Large intestine (tissue), 3 donors: ENCODE data around the gene CCR5AS.
"Not testable (repeated sequence)": the region's sequence is repeated elsewhere in the genome, so short reads cannot be mapped to it uniquely, and the experiment has no call there.

Source experiments
- DNase-seq, 2 donors: peaks; one replicate each; pipeline versions ENCODE4 v3.0.0 to v3.0.0-alpha.2; 2013
- H3K27ac ChIP-seq: one replicate; pipeline ENCODE4 v1.5.1; 2013; ENCODE audit warnings: low read length
- H3K27me3 ChIP-seq: 2 replicates; pipeline ENCODE4 v1.6.1; 2013; ENCODE audit warnings: low read length; ENCODE audit not compliant: control insufficient read depth, insufficient read depth
- H3K36me3 ChIP-seq: 2 replicates; pipeline ENCODE4 v1.6.1; 2013; ENCODE audit warnings: low read length; ENCODE audit not compliant: control insufficient read depth, insufficient read depth
- H3K4me1 ChIP-seq: one replicate; pipeline ENCODE4 v1.6.1; 2013; ENCODE audit warnings: low read length; ENCODE audit not compliant: control insufficient read depth, insufficient read depth
- H3K4me3 ChIP-seq: one replicate; pipeline ENCODE4 v1.5.1; 2013; ENCODE audit warnings: low read length
- H3K9me3 ChIP-seq: one replicate; pipeline ENCODE4 v1.6.1; 2013; ENCODE audit warnings: mild to moderate bottlenecking, low read depth, low read length, moderate library complexity; ENCODE audit not compliant: control insufficient read depth
- WGBS: methylation state at CpG from one replicate; pipeline ENCODE4 v1.1.5; 2013; ENCODE audit warnings: low lambda C conversion rate; ENCODE audit not compliant: insufficient coverage; 5-methylcytosine and 5-hydroxymethylcytosine counted together

The CCR5AS gene

GRCh38 chr3:46335541-46335940, 71.3 kb downstream of the CCR5AS start:
- no peaks in the 10 kb centered on the region for H3K36me3 ChIP-seq
- H3K9me3 ChIP-seq, result peaks cover 4% of the 10 kb centered on the region
- peak in 1 of 2 donors; percentile 43 for DNase-seq
- no peak overlapping the region for H3K4me3 ChIP-seq
- peak overlapping the region; percentile 14 for H3K27ac ChIP-seq
- H3K27me3 ChIP-seq, result no peaks in the 10 kb centered on the region
- peaks cover 5% of the 10 kb centered on the region for H3K4me1 ChIP-seq
- no CpG with 5 or more reads among the region's 3 CpGs for WGBS

DNA sequence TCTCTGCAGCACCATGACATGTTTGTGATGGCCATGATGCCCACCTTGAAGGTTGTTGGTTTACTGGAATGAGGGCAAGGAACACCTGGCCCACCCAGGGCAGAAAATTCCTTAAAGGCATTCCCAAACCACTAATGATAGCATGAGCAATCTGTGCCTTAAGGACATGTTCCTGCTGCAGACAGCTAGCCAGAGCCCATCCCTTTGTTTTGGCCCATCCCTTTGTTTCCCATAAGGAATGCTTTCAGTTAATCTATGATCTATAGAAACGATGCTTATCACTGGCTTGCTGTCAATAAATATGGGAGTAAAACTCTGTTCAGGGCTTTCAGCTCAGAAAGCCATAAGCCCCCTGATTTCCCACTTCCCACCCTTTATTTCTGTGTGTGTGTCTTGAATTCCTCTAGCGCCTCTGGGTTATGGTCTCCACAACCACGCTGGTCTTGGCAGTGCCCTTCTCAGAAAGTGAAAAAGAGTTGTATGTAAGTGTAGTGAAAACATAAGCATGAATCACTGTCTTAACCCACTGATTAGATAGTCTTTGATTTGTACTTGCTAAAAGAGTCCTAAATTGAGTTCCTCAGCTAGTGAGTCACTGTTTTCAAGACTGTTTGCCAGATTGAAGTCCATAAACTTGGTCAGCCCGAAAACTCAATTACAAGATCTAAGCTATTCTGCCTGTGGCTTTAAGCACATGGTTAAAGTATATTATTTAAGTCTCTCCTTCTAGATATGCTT, 72.0 kb downstream of the CCR5AS start:
- no peaks in the 10 kb centered on the region for H3K27me3 ChIP-seq
- DNase-seq, result peak in 1 of 2 donors; percentile 27
- H3K27ac ChIP-seq, result peak overlapping the region; percentile 12
- H3K4me3 ChIP-seq, result no peak overlapping the region
- H3K36me3 ChIP-seq, result no peaks in the 10 kb centered on the region
- peaks cover 4% of the 10 kb centered on the region for H3K9me3 ChIP-seq
- 0% methylated on average over 1 of the region's 4 CpGs for WGBS
- H3K4me1 ChIP-seq, result peaks cover 5% of the 10 kb centered on the region

- not testable (repeated sequence) for H3K4me3 ChIP-seq, H3K4me1 ChIP-seq, H3K36me3 ChIP-seq, DNase-seq, H3K9me3 ChIP-seq, H3K27ac ChIP-seq, H3K27me3 ChIP-seq
- no CpG with 5 or more reads among the region's 3 CpGs for WGBS
Observed at GRCh38 chr3:46330676-46331075, 76.2 kb downstream of the CCR5AS start.

GRCh38 chr3:46325645-46326300, 81.1 kb downstream of the CCR5AS start:
- H3K27me3 ChIP-seq, result no peaks in the 10 kb centered on the region
- no peak overlapping the region for H3K27ac ChIP-seq
- H3K4me1 ChIP-seq, result no peaks in the 10 kb centered on the region
- H3K9me3 ChIP-seq, result no peaks in the 10 kb centered on the region
- no CpG with 5 or more reads among the region's 1 CpG for WGBS
- H3K36me3 ChIP-seq, result no peaks in the 10 kb centered on the region
- DNase-seq, result no peak
- no peak overlapping the region for H3K4me3 ChIP-seq

- DNase-seq, result no peak
- WGBS, result no CpG with 5 or more reads among the region's 2 CpGs
- H3K27ac ChIP-seq, result no peak overlapping the region
- no peaks in the 10 kb centered on the region for H3K36me3 ChIP-seq
- no peaks in the 10 kb centered on the region for H3K27me3 ChIP-seq
- no peaks in the 10 kb centered on the region for H3K9me3 ChIP-seq
- no peaks in the 10 kb centered on the region for H3K4me1 ChIP-seq
- no peak overlapping the region for H3K4me3 ChIP-seq
Observed at GRCh38 chr3:46324036-46324435, 82.8 kb downstream of the CCR5AS start.

DNA sequence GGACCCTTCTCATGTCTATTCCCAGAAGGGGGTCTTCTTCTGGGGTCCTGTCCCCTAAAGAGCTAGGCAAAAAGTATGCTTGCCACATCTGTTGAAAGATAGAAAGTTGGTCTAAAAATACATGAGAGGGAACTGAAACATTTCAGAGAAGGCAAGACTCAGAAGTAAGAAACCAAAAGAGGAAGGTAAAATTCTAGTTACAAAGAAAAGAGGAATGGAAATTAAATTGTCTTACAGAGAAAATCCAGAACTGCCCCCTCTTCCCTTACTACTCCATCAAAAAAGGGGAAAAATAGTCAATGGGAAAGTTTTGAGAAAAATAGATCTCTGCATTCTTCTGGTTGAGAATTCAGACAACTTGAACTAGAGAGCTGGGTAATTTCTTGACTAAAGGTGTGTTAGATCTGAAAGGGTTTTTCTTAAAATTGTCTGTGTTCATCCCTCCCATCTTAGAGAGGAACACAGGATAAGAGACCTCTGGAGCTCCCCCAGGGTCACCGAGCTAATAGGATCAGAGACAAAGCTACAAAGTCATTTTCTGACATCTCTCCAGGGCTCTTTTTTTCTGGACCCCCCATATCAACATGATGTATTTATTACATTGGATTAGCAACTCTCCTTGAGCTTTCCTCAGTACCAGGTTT, 85.3 kb downstream of the CCR5AS start:
- Histone ChIP-seq H3K27me3 (no peaks in the 10 kb centered on the region), H3K27ac (no peak overlapping the region), H3K4me3 (no peak overlapping the region), H3K36me3 (no peaks in the 10 kb centered on the region), H3K4me1 (no peaks in the 10 kb centered on the region), H3K9me3 (no peaks in the 10 kb centered on the region)
- no CpG with 5 or more reads among the region's 1 CpG for WGBS
- no peak for DNase-seq

- no peak overlapping the region for H3K27ac ChIP-seq
- no peaks in the 10 kb centered on the region for H3K36me3 ChIP-seq
- H3K4me1 ChIP-seq, result no peaks in the 10 kb centered on the region
- H3K4me3 ChIP-seq, result no peak overlapping the region
- H3K27me3 ChIP-seq, result no peaks in the 10 kb centered on the region
- WGBS, result 100% methylated on average over 2 of the region's 3 CpGs
- H3K9me3 ChIP-seq, result no peaks in the 10 kb centered on the region
- DNase-seq, result no peak
Observed at GRCh38 chr3:46318207-46318927, 88.5 kb downstream of the CCR5AS start.

DNA sequence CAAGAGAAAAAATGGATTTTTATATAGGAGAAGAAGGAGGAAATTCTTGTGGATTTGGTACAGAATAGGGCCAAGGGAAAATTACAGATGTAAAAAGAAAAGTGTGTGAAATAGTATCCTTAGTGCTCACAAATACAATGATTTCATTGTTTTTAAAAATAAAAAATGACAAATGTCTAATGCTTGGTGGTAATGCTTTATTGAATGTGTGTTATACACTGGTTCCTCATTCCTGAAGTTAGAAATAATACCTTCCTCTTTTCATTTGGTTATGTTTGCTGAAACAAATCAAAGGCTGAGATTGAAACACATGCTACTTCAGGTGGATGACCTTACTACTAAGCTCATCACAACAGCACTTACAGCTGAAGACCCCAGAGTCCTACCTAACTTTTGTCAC, 90.7 kb downstream of the CCR5AS start:
- Histone ChIP-seq H3K4me3 (no peak overlapping the region), H3K27ac (no peak overlapping the region), H3K9me3 (no peaks in the 10 kb centered on the region), H3K27me3 (no peaks in the 10 kb centered on the region), H3K4me1 (no peaks in the 10 kb centered on the region), H3K36me3 (no peaks in the 10 kb centered on the region)
- no peak for DNase-seq

DNA sequence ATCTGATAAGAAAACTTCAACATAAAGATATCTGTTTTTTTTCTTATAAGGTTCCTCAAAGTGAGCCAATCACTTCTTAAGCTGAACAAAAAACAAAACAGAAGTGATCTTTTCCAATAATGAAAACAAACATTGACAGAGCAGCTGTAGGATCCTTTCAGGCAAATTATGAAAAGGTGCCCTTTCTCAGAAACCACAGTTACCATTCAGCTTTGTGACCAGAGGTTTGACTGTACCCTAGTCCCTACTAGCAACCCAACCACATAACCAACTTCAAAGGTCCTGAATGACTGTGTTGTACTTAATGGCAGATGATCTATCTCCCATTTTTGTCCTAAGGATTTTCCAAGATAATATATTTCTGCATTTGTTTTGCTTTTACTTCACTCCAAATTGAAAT, 92.3 kb downstream of the CCR5AS start:
- Histone ChIP-seq H3K36me3 (no peaks in the 10 kb centered on the region), H3K27ac (no peak overlapping the region), H3K4me1 (no peaks in the 10 kb centered on the region), H3K27me3 (no peaks in the 10 kb centered on the region), H3K4me3 (no peak overlapping the region), H3K9me3 (no peaks in the 10 kb centered on the region)
- no peak for DNase-seq
